Hypothalamus (tissue), 51 donors: Measurements from ENCODE around the gene OBSL1.
A peak's percentile ranks its signal among the peaks of the same experiment; 100 is the strongest.

ENCODE experiments used
- DNase-seq, 51 donors: peaks; one replicate each; lab custom pipeline; 2025; lab: John Stamatoyannopoulos, UW

OBSL1 gene

GRCh38 chr2:219567791-219568361 is 3.5 kb downstream of the OBSL1 start:
- no peak for DNase-seq

- DNase-seq = no peak
Observed at GRCh38 chr2:219567131-219567530, 4.2 kb downstream of the OBSL1 start.

GRCh38 chr2:219566640-219567039 is 4.7 kb downstream of the OBSL1 start:
- DNase-seq = no peak

GRCh38 chr2:219565130-219566080 is 5.9 kb downstream of the OBSL1 start:
- DNase-seq = no peak

GRCh38 chr2:219563271-219563928 is 7.9 kb downstream of the OBSL1 start:
- DNase-seq = no peak

GRCh38 chr2:219562049-219563020 is 9.0 kb downstream of the OBSL1 start:
- DNase-seq = no peak

- no peak for DNase-seq
Observed at GRCh38 chr2:219561179-219562048, 9.9 kb downstream of the OBSL1 start.

GRCh38 chr2:219560893-219561178 is 10.5 kb downstream of the OBSL1 start:
- DNase-seq = no peak

- no peak for DNase-seq
Observed at GRCh38 chr2:219560037-219560892, 11.1 kb downstream of the OBSL1 start.

- DNase-seq = no peak
Observed at GRCh38 chr2:219559156-219559915, 12.0 kb downstream of the OBSL1 start.

GRCh38 chr2:219557791-219558785 is 13.3 kb downstream of the OBSL1 start:
- DNase-seq = no peak

GRCh38 chr2:219557320-219557719 is 14.0 kb downstream of the OBSL1 start:
- no peak for DNase-seq

GRCh38 chr2:219556413-219556812 is 14.9 kb downstream of the OBSL1 start:
- no peak for DNase-seq

GRCh38 chr2:219555956-219556355 is 15.4 kb downstream of the OBSL1 start:
- no peak for DNase-seq

GRCh38 chr2:219554350-219554749 is 17.0 kb downstream of the OBSL1 start:
- DNase-seq = no peak

GRCh38 chr2:219553463-219553963 is 17.8 kb downstream of the OBSL1 start:
- DNase-seq = no peak

- peak in 1 of 51 donors; percentile 26 for DNase-seq
Observed at GRCh38 chr2:219553168-219553417, 18.2 kb downstream of the OBSL1 start.
